GM18868 (cell line): ENCODE results near the gene UBE2E2.

Experiments
- ATAC-seq: cut with Tn5 transposase; IDR thresholded peaks from one replicate; pipeline ENCODE4 v1.9.1; 2021; ENCODE audit warnings: mild to moderate bottlenecking, moderate library complexity; ENCODE audit not compliant: unreplicated experiment

UBE2E2 gene

DNA sequence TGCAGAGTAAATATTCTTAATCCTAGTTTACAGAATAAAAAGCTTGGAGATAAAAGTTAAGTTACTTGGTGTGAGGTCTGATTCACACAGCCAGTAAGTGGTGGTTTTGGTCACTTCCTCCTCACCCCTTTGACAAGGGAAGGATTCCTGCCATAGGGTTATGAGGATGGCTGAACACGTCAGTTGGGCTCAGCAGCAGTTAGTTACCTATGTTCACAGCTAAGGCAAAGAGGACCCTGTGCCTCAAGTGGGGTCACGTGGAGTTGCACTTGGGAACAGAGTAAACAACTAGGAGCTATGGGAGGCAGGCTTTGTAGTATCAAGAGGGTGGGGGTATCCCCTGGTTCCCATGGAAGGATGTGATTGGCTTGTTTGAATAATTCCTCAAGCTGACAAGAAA is 232.2 kb downstream of the UBE2E2 start:
- no peak for ATAC-seq

DNA sequence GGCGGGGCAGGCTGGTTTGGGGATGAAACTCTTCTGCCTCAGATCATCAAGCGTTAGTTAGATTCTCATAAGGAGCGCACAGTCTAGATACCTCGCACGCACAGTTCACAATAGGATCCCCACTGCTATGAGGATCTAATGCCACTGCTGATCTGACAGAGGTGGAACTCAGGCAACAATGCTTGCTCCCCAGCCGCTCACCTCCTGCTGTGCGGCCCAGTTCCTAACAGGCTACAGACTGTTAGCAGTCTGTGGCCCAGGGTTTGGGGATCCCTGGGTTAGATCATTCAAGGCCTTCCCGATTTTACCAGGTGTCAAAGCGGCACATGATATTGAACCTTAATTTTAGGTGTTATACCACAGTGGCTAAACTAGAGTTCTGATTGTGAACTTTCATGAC is 232.8 kb downstream of the UBE2E2 start:
- ATAC-seq = no peak

- ATAC-seq = no peak
These were observed 234.5 kb downstream of the UBE2E2 start for GRCh38 chr3:23437484-23438145.

DNA sequence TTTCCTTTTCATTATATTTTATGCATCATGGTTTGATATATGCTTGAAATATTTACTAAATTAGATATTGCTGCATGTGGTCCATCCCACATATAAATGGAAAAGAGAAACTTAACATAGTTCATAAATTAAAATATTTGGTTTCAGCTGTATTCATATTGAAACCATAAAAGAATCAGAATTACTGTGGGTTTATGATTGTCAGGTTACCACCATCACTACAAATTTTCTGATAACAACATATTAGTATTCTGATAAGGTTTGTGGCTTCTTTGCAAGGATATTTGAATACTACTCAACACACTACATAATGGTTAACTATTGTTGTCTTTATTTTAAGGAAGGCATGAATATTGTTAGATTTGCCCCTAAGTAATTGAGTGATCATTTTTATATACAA is 235.5 kb downstream of the UBE2E2 start:
- ATAC-seq = peak; percentile 48

DNA sequence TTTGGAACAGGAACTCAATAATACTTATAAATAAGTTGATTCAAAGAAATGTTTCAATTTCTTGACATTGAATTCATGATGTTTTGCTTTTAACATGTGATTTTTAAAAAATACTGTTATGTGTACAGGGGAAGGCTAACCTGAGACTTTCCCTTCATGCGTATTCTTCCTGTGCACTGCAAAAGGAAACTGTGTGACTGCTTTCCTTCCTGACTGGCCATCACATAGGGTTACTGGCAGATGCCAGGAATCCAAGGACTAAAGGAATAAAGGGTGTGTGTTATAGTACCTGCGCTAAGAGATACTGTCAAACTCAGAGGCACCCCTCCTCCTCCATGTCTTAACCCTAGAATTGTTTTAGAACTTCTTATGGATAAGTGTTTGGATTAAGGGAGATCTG is 236.0 kb downstream of the UBE2E2 start:
- no peak for ATAC-seq

DNA sequence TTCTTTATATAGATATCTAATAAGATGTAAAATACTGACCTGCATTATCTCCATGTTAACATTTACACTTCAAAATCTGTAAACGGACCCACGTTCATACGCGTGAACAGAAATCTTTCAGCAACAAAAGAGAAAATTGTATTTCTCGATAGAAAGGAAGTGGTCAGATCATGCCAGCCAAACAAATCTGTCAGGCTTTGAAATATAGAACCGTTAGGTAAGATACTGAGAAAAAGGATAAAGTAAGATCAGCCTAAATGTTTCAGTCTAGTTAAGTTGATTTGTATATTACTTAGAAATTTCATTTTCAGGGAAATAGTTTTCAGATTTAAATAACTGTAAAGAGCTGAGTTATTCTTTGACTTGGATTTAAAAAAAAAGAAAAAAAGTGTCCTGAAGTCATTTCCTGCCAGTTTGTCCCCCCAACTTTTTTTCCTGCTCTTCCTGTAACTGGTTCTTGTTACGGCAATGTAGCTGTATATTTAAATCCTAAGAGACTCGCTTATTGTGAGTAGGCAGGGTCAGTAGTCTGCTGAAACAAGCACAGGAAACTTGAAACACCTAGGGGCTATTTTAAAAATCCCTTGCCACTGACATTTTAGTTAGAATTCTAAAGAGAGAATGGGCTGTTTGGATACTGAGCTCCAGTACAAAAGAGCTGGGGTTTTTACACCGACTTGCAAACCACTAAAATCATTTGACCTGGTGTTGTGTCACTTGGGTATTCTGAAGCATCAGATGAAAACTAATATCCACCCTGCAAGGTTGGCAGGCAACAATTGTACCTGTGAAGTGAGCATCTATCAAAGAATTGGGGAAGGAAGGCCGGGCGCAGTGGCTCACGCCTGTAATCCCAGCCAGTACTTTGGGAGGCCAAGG is 237.5 kb downstream of the UBE2E2 start:
- peak; percentile 23 for ATAC-seq

DNA sequence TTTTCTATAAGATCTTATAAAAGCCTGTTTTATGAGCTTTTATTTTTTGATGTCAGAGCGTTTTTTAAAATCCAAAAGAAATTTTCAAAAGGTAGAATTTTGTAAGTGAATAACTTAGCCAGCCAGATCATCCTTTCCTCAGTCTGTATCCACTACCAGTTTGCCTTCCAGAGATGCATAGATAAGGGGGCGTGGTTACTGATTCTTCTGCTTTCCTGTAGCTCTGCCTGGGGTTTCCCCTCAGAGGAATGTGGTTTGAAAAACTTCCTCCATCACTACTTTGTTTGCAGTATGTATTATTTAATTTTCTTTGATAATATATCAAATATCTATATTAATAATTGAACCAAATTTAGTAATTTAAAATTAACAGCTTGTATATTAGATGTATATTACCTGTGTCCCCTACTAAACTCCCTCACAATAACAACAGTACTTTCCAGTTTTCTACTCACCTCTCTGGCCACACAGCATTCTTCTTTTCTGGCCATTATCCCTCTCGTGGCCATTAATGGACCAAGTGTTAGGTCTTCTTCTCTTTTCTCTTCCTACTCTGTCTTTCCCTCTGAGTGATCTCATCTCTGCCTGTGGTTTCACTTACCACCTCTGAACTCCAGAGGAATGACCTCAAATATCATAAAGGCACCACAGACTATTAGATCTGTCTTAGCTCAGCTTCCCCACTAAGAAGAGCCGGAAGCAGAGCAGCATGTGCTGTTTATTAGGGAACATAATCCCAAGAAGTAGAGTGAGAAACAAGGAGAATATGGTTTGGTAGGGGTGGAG is 239.7 kb downstream of the UBE2E2 start:
- peak; percentile 65 for ATAC-seq

DNA sequence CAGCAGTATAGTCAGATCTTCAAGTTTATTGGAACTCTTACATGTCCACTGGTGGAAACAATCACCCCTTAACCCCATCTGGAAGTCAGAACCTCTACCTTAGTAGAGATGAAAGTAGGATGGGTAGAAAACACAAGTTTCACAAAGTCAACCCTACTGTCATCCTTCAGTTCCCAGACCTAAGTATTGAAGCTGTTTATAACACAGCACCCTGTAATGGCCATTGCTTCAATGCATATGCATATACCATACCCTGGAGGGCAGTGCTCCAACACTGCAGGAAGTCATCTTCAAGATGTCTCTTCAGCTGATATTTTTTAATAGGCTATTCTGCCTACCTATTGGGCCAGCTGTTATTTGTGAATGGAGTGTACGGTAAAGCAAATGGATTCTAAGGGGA is 241.3 kb downstream of the UBE2E2 start:
- no peak for ATAC-seq

- no peak for ATAC-seq
These were observed 243.2 kb downstream of the UBE2E2 start for GRCh38 chr3:23446301-23446700.

GRCh38 chr3:23448998-23449537 is 245.9 kb downstream of the UBE2E2 start:
- peak; percentile 63 for ATAC-seq

DNA sequence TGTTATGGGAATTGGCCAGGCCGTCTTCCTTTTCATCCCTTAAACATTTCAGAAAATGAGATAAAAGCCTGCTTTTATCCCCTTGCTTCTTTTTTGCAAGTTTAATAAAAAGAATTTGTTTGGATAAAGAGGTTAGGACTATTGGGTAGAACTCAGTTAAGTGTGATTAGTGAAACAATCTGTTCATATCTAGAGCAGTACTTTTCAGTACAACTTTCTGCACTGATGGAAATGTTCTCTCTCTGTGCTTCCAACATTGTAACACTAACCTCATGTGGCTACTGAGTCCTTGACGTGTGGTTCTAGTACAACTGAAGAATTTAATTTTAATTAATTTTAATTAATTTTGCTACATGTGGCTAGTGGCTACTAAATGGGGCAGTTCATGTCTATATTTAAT is 246.9 kb downstream of the UBE2E2 start:
- ATAC-seq = no peak

DNA sequence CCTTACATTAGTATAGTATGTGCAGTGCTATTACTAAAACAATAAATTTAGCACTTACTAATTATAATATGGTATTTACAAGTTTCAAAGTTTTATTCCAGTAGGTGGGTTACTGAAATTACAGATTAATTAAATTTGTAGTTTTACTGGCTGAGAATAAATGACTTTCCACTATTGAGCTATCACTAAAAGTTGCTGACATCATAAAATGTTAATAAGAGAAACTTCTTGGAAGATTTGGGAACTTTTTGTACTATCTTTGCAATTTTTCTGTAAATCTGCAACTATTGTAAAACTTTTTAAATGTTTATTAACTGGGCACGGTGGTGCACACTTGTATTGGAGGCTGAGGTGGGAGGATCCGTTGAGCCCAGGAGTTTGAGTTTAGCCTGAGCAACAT is 247.7 kb downstream of the UBE2E2 start:
- no peak for ATAC-seq

- ATAC-seq = no peak
These were observed 249.3 kb downstream of the UBE2E2 start for GRCh38 chr3:23452408-23452807.

DNA sequence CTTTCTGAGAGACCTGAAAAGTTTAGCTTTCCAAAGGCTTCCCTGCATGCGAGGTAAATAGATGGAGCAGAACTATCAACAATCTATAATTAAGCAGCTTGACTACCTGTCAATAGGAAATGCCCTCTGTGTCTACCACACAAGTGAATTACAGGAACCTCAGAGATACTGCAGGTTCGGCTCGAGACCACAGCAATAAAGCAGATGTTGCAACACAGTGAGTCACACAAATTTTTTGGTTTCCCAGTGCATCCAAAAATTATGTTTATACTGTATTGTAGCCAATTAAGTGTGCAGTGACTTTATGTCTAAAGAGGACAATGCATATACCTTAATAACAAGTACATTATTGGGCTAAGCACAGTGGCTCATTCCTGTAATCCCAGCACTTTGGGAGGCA is 252.0 kb downstream of the UBE2E2 start:
- ATAC-seq = no peak

DNA sequence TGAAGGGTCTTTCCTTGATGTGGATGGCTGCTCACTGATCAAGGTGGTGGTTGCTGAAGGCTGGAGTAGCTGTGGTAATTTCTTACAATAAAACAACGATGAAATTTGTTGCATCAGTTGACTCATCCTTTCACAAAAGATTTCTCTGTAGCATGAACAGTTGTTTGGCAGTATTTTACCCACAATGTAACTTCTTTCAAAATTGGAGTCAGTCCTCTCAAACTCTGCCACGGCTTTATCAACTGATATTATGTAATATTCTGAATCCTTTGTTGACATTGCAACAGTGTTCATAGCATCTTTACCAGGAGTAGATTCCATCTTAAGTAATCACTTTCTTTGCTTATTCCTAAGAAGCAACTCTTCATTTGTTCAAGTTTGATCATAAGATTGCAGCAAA is 252.6 kb downstream of the UBE2E2 start:
- ATAC-seq = no peak

DNA sequence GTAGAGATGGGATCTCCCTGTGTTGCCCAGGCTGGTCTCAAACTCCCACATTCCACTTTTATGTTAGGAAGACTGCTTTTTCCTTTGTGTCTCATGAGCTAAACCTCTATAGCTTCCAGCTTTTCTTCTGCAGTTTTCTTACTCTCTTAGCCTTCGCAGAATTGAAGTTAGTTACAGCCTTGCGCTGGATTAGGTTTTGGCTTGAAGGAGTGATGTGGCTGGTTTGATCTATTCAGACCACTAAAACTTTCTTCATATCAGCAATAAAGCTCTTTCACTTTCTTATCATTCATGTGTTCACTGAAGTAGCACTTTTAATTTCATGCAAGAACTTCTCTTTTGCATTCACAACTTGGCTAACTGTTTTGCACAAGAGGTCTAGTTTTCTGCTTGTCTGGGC is 254.6 kb downstream of the UBE2E2 start:
- ATAC-seq = no peak

DNA sequence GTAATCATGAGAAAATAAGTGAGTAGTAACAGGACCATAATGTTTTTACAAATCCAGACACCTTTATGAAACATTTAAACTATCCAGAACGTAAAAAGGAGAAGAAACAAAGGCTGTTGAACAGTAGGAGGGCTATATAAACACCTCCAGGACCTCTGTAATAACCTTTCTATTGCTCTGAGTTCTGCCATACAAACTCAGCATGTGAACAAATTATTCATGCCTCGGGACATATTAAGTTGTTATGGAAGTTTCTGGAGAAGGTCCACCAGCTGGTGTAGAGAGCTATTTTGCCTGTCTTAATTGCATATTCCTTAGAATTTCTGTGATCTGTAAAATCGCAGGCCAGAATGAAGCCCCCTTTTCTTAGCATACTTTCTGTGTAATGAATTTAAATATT is 256.3 kb downstream of the UBE2E2 start:
- no peak for ATAC-seq

DNA sequence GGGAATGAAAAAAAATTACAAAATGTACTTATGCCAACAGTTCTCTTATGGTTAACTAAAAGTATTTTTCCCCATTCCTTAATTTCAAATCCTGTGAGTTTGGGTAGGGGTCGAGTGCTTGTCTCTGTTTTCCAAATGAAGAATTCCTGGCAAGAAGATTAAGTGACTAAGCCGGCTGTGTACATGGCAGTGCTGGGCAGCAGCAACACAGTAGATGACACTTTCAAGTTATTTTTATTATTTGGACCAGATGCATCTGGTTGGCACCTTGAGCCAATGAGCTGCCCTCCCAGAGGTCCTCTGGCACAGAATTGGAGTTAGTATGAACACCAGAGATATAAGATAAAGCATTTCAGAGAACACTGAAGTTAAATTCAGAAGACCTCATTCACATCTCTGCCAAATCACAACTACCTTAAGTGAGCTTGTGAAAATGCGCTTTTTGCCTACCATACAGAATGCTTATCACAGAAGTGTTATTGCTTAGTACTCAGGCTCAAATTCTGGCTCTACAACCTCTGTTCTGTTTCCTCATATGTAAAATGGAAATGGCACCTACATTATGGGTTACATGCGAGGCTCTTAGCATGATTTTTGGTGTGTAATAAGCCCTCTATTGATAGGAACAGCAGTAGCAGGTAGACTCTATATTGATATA is 256.9 kb downstream of the UBE2E2 start:
- ATAC-seq = no peak

GRCh38 chr3:23461069-23461468 is 257.9 kb downstream of the UBE2E2 start:
- ATAC-seq = no peak

- ATAC-seq = no peak
These were observed 260.7 kb downstream of the UBE2E2 start for GRCh38 chr3:23463791-23464190.

DNA sequence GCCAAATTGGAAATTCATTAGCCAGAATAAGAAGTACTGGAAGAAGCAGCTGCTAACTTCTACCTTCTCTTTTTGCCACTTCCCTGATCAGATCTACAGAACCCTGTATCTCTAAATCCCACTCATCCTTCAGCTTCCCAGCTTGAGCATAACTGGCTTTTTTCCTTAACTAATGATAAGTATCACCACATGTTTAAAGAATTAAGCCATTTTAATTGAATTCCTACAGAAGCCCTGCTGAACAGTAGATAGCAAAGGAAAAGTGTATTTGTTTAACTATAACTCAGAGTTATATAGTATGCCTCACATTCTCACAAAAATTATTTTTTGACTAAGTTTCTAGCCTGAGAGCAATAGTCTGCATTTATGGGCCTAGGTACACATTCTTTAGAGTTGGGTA is 262.4 kb downstream of the UBE2E2 start:
- no peak for ATAC-seq
